Endothelial cell of umbilical vein (primary cell): Measurements from ENCODE around the gene SFT2D3. TPM values are rescaled to one million over a fixed set of nuclear protein-coding genes. Genes with fewer than 3 reads are reported as not detected.
A peak's percentile ranks its signal among the peaks of the same experiment; 100 is the strongest.
"Not testable (repeated sequence)": the region's sequence is repeated elsewhere in the genome, so short reads cannot be mapped to it uniquely, and the experiment has no call there.

Experiments used
- BruUV-seq: library from RNA; stranded (reverse); fragments of 400-500 nt; replicated peaks from 2 replicates; lab custom pipeline; 2021; lab: Mats Ljungman, UMichigan
- CTCF ChIA-PET: fragments of 300-600, 350-600 bp; sonication (Branson Sonifier 250); formaldehyde crosslinking; loops from one replicate; lab custom pipeline; 2021; ENCODE audit warnings: antibody characterized with exemption, inconsistent platforms; lab: Charles Lee
- POLR2A ChIA-PET: fragments of 300-600, 350-600 bp; sonication (Branson Sonifier 250); formaldehyde crosslinking; loops from one replicate; lab custom pipeline; 2021; ENCODE audit warnings: antibody characterized with exemption, inconsistent platforms; lab: Charles Lee
- DNase-seq: peaks from one replicate; pipeline ENCODE4 v3.0.0-alpha.2; 2011; ENCODE audit warnings: low read depth, low spot score
- FAIRE-seq: peaks from 2 replicates; lab custom pipeline; 2011; peaks lifted over from hg19 to GRCh38; lab: Jason Lieb, UNC
- H2AFZ ChIP-seq: 2 replicates; pipeline ENCODE4 v1.6.0; 2012; ENCODE audit warnings: low read depth, low read length, control low read depth, inconsistent platforms
- H3K27ac ChIP-seq: 2 replicates; pipeline ENCODE4 v1.5.1; 2011; ENCODE audit warnings: low read depth, mild to moderate bottlenecking, control low read depth, low read length, moderate library complexity; ENCODE audit not compliant: insufficient read depth
- H3K27me3 ChIP-seq, 2 experiments: 2 replicates each; pipeline versions ENCODE4 v1.6.0 to v1.6.1; 2011; ENCODE audit warnings: low read length in 2 of 2, mixed read lengths in 1 of 2; ENCODE audit not compliant: control insufficient read depth in 2 of 2, insufficient read depth in 2 of 2
- H3K36me3 ChIP-seq, 2 experiments: 2 replicates in 1 of 2; 3 replicates in 1 of 2; pipeline ENCODE4 v1.5.1; 2011; ENCODE audit warnings: low read length in 2 of 2, mild to moderate bottlenecking in 1 of 2, moderate library complexity in 1 of 2; ENCODE audit not compliant: control insufficient read depth in 2 of 2, insufficient read depth in 2 of 2; ENCODE audit errors: extremely low read depth in 1 of 2
- H3K4me1 ChIP-seq: 3 replicates; pipeline ENCODE4 v1.5.1; 2011; ENCODE audit warnings: mild to moderate bottlenecking, low read length; ENCODE audit not compliant: control insufficient read depth, insufficient read depth; ENCODE audit errors: extremely low read depth
- H3K4me2 ChIP-seq: 2 replicates; pipeline ENCODE4 v1.6.1; 2011; ENCODE audit warnings: low read length, control low read depth, mixed read lengths; ENCODE audit not compliant: insufficient read depth
- H3K4me3 ChIP-seq, 3 experiments: fragments of 200-600 bp in 1 of 3; sonication (generic), shearing (Covaris generic) in 1 of 3; replicated peaks in 1 of 3; 2 replicates each; pipeline ENCODE4 v1.5.1; 2011 to 2016; ENCODE audit warnings: control low read depth in 3 of 3, low read length in 3 of 3, mild to moderate bottlenecking in 2 of 3, inconsistent platforms in 1 of 3, low read depth in 1 of 3, moderate library complexity in 1 of 3; ENCODE audit not compliant: insufficient read depth in 1 of 3
- H3K79me2 ChIP-seq: 2 replicates; pipeline ENCODE4 v1.6.0; 2012; ENCODE audit warnings: low read length, inconsistent platforms; ENCODE audit not compliant: control insufficient read depth, insufficient read depth
- H3K9ac ChIP-seq: replicated peaks from 2 replicates; pipeline ENCODE3; 2011; ENCODE audit warnings: low read length, control low read depth; ENCODE audit not compliant: insufficient read depth; ENCODE audit errors: extremely low read depth
- H3K9me1 ChIP-seq: replicated peaks from 3 replicates; pipeline ENCODE4 v1.6.0; 2011; ENCODE audit warnings: mild to moderate bottlenecking, low read length; ENCODE audit not compliant: control insufficient read depth, insufficient read depth; ENCODE audit errors: extremely low read depth
- H3K9me3 ChIP-seq: replicated peaks from 2 replicates; pipeline ENCODE4 v1.5.1; 2012; ENCODE audit warnings: low read length, inconsistent platforms; ENCODE audit not compliant: control insufficient read depth, insufficient read depth
- H4K20me1 ChIP-seq: replicated peaks from 2 replicates; pipeline ENCODE3; 2011; ENCODE audit warnings: mild to moderate bottlenecking, low read length; ENCODE audit not compliant: control insufficient read depth, insufficient read depth; ENCODE audit errors: extremely low read depth
- EZH2 ChIP-seq: IDR thresholded peaks from 2 replicates; pipeline ENCODE4 v1.6.1; 2012; ENCODE audit warnings: borderline replicate concordance, low read depth, mild to moderate bottlenecking, moderate library complexity, low read length, inconsistent platforms; ENCODE audit not compliant: severe bottlenecking
- FOS ChIP-seq: IDR thresholded peaks from 2 replicates; pipeline ENCODE4 v1.6.1; 2011; ENCODE audit warnings: mild to moderate bottlenecking, low read length, moderate library complexity, borderline replicate concordance; ENCODE audit not compliant: insufficient read depth
- GATA2 ChIP-seq: IDR thresholded peaks from 2 replicates; pipeline ENCODE4 v1.7.0; 2011; ENCODE audit warnings: low read depth, mild to moderate bottlenecking, moderate library complexity, mixed read lengths, low read length; ENCODE audit not compliant: insufficient read length, insufficient read depth
- JUN ChIP-seq: IDR thresholded peaks from 2 replicates; pipeline ENCODE4 v1.6.1; 2011; ENCODE audit warnings: borderline replicate concordance, low read depth; ENCODE audit not compliant: insufficient read length, insufficient read depth
- MYC ChIP-seq: IDR thresholded peaks from one replicate; pipeline ENCODE4 v1.6.1; 2011; ENCODE audit warnings: mild to moderate bottlenecking, low read depth, low read length
- POLR2A ChIP-seq: IDR thresholded peaks from 2 replicates; pipeline ENCODE4 v1.6.1; 2012; ENCODE audit warnings: low read depth, mild to moderate bottlenecking, control low read depth, low read length
- POLR2AphosphoS5 ChIP-seq: IDR thresholded peaks from 2 replicates; pipeline ENCODE4 v1.6.1; 2012; ENCODE audit warnings: low read depth, mild to moderate bottlenecking, control low read depth, low read length, moderate library complexity; ENCODE audit not compliant: insufficient read depth
- dilution Hi-C: fragments of 300-500 bp; cut with MboI; formaldehyde crosslinking; loops from one replicate; pipeline ENCODE4 v1.15.0; 2019; ENCODE audit warnings: low sequenced_read_pairs; ENCODE audit not compliant: extremely low pct_ligation_motif_present
- intact Hi-C: fragments of 100-400 bp; cut with micrococcal nuclease; formaldehyde crosslinking; loops from one replicate; pipeline ENCODE4 v1.10.0; 2022
- polyA plus RNA-seq, 4 experiments: library from polyadenylated mRNA; depleted of rRNA in 3 of 4; stranded (reverse) in 3 of 4; unstranded in 1 of 4; fragments of >200 nt; gene quantifications; 2 replicates each; pipeline versions ENCODE4 v1.2.1 to v1.2.3, GENCODE V29; 2011 to 2012; ENCODE audit warnings: missing spikeins in 1 of 4
- total RNA-seq: library from RNA; stranded (reverse); gene quantifications from 2 replicates; pipeline ENCODE4 v1.2.3, GENCODE V29; 2021
- TF ChIP-seq, protein P1 (sequence below): IDR thresholded peaks from 2 replicates; pipeline ENCODE4 v1.6.1; 2011; ENCODE audit not compliant: insufficient read depth, insufficient read length
- TF ChIP-seq, protein P2 (sequence below), 2 donors: IDR thresholded peaks; 1 replicate in 1 of 2; 2 replicates in 1 of 2; pipeline ENCODE4 v1.5.1; 2011; ENCODE audit warnings: low read length in 2 of 2, mild to moderate bottlenecking in 2 of 2, moderate library complexity in 2 of 2, control low read depth in 1 of 2, inconsistent platforms in 1 of 2, low read depth in 1 of 2; ENCODE audit not compliant: insufficient read depth in 1 of 2; ENCODE audit errors: extremely low read depth in 1 of 2

The SFT2D3 gene
- total and polyA plus RNA-seq, 2 donors (not counting 3 experiments of a cell fraction or from before 2014, with no cell fraction given): 4.5 to 4.7 TPM

DNA sequence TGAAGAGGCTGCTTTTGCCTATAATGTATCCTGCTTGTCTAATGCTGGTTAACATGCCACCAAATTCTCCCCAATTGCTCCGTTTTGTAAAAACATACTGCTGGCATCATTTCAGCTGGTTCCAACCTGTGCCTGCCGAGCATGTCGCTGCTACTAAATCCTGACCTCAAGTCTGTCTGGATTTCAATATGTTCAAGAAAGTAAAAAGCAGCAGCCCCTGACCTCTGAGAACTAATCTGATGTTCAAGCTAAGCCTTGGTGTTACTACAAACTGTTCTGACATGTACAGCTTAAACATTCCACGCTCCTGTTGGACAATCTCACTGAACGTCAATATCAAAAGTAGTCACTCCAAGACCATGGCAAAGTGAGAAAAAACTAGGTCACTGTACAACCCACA is 46.3 kb downstream of the SFT2D3 start:
- Histone ChIP-seq H3K27ac (no peak overlapping the region), H3K9me3 (no peaks in the 10 kb centered on the region), H3K4me2 (no peak overlapping the region), H3K9ac (no peak overlapping the region), H4K20me1 (no peaks in the 10 kb centered on the region), H3K36me3 (peaks cover 0 to 2% of the 10 kb centered on the region in 2 experiments), H3K4me3 (no peak overlapping the region), H2AFZ (no peak overlapping the region), H3K27me3 (no peaks in the 10 kb centered on the region), H3K79me2 (no peaks in the 10 kb centered on the region), H3K9me1 (no peaks in the 10 kb centered on the region), H3K4me1 (peaks cover 3% of the 10 kb centered on the region)
- BruUV-seq: no TSS peak
- no peak for DNase-seq
- dilution Hi-C loops (no loop called here), intact Hi-C loops (no loop called here)
- FAIRE-seq: peak; percentile 38
- ChIA-PET CTCF (interaction anchor here (1.4 kb wide), 1 partner anchor 10 kb away, joined by 4 read pairs; no protein-coding TSS in a partner anchor), POLR2A (no interaction called here)
- TF ChIP-seq POLR2AphosphoS5: no peak
- TF ChIP-seq, protein P1, sequence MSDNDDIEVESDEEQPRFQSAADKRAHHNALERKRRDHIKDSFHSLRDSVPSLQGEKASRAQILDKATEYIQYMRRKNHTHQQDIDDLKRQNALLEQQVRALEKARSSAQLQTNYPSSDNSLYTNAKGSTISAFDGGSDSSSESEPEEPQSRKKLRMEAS: no peak
- TF ChIP-seq POLR2A: no peak
- TF ChIP-seq JUN: no peak
- TF ChIP-seq MYC: no peak
- no peak for TF ChIP-seq FOS
- no peak for TF ChIP-seq GATA2
- no peak for TF ChIP-seq EZH2
- TF ChIP-seq, protein P2, sequence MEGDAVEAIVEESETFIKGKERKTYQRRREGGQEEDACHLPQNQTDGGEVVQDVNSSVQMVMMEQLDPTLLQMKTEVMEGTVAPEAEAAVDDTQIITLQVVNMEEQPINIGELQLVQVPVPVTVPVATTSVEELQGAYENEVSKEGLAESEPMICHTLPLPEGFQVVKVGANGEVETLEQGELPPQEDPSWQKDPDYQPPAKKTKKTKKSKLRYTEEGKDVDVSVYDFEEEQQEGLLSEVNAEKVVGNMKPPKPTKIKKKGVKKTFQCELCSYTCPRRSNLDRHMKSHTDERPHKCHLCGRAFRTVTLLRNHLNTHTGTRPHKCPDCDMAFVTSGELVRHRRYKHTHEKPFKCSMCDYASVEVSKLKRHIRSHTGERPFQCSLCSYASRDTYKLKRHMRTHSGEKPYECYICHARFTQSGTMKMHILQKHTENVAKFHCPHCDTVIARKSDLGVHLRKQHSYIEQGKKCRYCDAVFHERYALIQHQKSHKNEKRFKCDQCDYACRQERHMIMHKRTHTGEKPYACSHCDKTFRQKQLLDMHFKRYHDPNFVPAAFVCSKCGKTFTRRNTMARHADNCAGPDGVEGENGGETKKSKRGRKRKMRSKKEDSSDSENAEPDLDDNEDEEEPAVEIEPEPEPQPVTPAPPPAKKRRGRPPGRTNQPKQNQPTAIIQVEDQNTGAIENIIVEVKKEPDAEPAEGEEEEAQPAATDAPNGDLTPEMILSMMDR (IDR thresholded peaks at IDR 0.05; ENCODE audit: extremely low read depth in 1 of 2, insufficient read depth in 1 of 2, low read depth in 1 of 2, low read length in 2 of 2): no peak

DNA sequence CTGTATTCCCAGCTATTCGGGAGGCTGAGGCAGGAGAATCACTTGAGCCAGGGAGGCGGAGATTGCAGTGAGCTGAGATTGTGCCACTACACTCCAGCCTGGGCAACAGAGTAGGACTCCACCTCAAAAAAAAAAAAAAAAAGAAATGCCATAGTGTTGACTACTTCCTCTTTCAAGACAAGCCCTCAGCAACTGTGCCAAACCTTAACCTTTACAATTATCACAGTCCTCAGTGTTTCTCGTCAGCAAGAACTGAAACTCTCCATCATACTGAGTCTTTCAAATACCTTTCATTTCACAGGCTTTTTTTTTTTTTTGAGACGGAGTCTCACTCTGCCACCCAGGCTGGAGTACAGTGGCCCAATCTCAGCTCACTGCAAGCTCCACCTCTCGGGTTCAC is 48.2 kb downstream of the SFT2D3 start:
- H3K27me3 ChIP-seq, dilution Hi-C loops, intact Hi-C loops, H3K9me3 ChIP-seq, H3K27ac ChIP-seq, H3K4me2 ChIP-seq, H3K9me1 ChIP-seq, H3K79me2 ChIP-seq, H3K4me3 ChIP-seq, H3K9ac ChIP-seq, H2AFZ ChIP-seq, BruUV-seq, H4K20me1 ChIP-seq, H3K36me3 ChIP-seq, CTCF ChIA-PET, H3K4me1 ChIP-seq: not testable (repeated sequence)
- FAIRE-seq (peak; percentile 8), DNase-seq (peak; percentile 26)
- POLR2A ChIA-PET: interaction anchor here (0.7 kb wide), 1 partner anchor 10 kb away, joined by 4 read pairs; no protein-coding TSS in a partner anchor
